Tracheal epithelial cell (primary cell): ENCODE results near the gene KRTAP3-3. TPM values are rescaled to one million over a fixed set of nuclear protein-coding genes. Genes with fewer than 3 reads are reported as not detected.

Experiments used
- total RNA-seq: library from RNA; depleted of rRNA; stranded (reverse); fragments of >200 nt; gene quantifications from 2 replicates; pipeline ENCODE4 v1.2.1, GENCODE V29; 2014

KRTAP3-3 gene
- not detected in 2 replicates for total RNA-seq

GRCh38 chr17:40993839-40994238, at the start of gene KRTAP3-3:
KRTAP3-3 (minus strand) TSS chr17:40994164; CDS start chr17:40994097, 67 bp downstream.

DNA sequence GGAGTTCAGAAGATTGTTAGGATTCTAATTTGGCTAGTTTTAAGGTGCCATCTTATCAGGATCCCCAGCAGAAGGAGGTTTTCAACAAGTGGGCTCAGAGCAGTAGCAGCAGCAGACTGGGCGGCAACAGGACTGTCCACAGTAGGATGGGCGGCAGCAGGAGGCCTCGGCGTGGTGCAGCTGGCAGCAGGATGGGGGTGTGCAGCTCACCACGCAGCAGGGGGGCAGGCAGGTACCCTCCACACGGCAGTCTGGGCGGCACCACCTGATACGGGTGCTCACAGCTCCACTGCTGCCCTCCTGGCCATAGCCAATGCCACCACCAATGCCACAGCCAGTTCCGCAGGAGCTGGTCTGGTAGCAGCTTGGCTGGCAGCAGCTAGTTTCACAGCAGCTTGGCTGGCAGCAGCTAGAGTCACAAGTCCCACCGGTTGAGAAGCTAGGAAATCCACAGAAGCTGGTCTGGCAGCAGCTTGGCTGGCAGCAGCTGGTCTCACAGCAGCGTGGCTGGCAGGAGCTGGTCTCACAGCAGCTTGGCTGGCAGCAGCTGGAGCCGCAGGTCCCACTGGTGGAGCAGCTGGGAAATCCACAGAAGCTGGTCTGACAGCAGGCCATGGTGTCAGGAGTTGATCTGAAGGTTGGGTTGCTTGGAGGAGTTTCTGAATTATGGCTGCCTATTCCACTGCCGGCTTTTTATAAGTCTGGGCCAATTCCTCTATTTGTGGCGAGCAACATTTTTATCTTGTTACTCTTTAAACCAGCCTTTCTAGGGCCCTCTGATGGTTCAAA, 47.0 kb upstream of the KRTAP3-3 start, which contains the start of gene KRTAP1-1:
Gene KRTAP1-1, minus strand, starts transcription at position 668 of the 789 bp plus-strand sequence. Its CDS starts 53 bp downstream, at position 615.

DNA sequence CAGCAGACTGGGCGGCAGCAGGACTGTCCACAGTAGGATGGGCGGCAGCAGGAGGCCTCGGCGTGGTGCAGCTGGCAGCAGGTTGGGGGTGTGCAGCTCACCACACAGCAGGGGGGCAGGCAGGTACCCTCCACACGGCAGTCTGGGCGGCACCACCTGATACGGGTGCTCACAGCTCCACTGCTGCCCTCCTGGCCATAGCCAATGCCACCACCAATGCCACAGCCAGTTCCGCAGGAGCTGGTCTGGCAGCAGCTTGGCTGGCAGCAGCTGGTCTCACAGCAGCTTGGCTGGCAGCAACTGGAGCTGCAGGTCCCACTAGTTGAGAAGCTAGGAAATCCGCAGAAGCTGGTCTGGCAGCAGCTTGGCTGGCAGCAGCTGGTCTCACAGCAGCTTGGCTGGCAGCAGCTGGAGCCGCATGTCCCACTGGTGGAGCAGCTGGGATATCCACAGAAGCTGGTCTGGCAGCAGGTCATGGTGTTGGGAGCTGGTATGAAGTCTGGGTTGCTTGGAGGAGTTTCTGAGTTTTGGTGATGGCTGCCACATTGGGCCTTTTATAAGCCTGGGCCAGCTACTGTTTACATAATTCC, 40.5 kb upstream of the KRTAP3-3 start, which contains the start of gene KRTAP1-3:
Gene KRTAP1-3, minus strand, starts transcription at position 529 of the 590 bp plus-strand sequence. Its CDS starts 53 bp downstream, at position 476.

GRCh38 chr17:41029633-41030245, 35.8 kb upstream of the KRTAP3-3 start, which contains the start of gene KRTAP1-4:
KRTAP1-4 (minus strand) TSS chr17:41030195; CDS start chr17:41030078, 117 bp downstream.

DNA sequence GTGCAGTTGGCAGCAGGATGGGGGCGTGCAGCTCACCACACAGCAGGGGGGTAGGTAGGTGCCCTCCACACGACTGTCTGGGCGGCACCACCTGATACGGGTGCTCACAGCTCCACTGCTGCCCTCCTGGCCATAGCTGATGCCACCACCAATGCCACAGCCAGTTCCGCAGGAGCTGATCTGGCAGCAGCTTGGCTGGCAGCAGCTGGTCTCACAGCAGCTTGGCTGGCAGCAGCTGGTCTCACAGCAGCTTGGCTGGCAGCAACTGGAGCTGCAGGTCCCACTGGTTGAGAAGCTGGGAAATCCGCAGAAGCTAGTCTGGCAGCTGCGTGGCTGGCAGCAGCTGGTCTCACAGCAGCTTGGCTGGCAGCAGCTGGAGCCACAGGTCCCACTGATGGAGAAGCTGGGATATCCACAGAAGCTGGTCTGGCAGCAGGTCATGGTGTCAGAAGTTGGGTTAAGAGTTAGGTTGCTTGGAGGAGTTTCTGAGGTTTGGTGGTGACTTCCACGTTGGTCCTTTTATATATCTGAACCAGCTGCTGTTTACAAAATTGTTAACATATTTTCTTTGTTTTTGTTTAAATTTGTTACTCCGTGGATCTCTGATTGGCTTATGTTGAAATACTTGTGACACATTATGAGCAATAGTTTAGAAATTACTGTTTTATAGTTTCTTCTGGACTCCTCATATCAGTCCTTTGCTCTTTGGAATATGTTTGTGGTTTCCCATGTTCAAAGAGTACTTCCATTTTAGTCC, 32.9 kb upstream of the KRTAP3-3 start, which contains the start of gene KRTAP1-5:
Gene KRTAP1-5, minus strand, starts transcription at position 494 of the 757 bp plus-strand sequence. Its CDS starts 53 bp downstream, at position 441.

DNA sequence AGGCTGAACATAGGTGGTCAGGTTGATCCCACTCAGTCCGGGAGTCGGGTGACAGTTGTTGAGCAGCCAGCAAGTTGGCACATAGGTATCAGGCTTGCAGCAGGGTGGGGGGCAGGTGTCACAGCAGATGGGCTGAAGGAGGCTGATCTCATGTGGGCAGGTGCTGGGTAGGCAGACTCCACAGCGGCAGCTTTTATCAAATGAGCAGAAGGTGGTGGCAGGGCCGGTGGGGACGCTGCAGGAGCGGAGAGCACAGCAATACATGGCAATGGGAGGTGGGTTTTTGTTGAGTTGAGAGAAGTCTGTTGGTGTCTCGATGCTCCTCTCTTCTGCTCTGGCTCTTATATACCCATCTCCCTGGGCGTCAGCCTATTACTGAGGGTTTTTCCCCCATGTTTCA, 14.8 kb upstream of the KRTAP3-3 start, which contains the start of gene KRTAP3-1:
Gene KRTAP3-1, minus strand, starts transcription at position 318 of the 400 bp plus-strand sequence. Its CDS starts 54 bp downstream, at position 264.

GRCh38 chr17:40999563-40999962, 5.6 kb upstream of the KRTAP3-3 start, which contains the start of gene KRTAP3-2:
KRTAP3-2 (minus strand) TSS chr17:40999906; CDS start chr17:40999853, 53 bp downstream.

DNA sequence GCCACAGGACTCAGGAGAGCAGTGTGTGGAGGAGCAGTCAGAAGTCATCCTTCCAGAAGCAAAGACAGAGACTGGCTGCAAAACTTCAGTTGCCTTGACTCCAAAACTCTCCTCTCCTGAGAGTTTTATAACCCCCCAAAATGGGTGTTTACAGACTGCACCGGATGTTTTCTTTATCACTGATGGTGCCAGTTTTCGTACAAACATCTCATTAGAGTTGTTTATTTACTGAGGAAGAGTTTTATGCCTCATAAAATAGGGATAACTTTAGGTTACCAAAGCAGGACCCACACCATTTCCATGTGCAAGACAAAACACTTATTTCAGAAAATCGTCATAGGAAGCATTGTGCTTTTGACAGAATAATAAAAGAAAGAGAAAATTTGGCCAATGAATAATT, 9.7 kb downstream of the KRTAP3-3 start, which contains the start of gene KRT40:
Gene KRT40, minus strand, starts transcription at position 101 of the 400 bp plus-strand sequence. Its CDS starts 53 bp downstream, at position 48.

DNA sequence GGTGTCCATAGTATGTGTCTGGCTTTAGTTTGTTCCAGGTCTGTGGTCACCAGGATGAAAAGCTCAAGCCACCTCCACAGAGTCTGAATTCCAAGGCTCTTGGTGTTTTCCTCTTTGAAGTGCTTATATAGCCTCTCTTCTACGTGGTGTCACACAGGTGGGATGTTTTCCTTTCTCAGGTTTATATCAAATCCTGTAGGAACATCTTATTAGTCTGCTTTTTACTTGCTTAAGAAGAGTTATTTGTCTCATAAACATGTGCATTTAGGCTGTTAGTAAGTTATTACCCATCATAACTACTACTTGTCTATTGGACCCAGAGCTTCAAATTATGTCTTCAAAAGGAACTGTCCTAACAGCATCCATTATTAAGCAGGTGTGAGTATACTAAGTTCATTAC, 27.1 kb downstream of the KRTAP3-3 start, which contains the start of gene KRT39:
Gene KRT39, minus strand, starts transcription at position 101 of the 400 bp plus-strand sequence. Its CDS starts 92 bp downstream, at position 9.

Other genes starting within 250 kb of the KRTAP3-3 start
- not detected in 2 replicates for gene KRT25, start 238.8 kb downstream of the KRTAP3-3 start, total RNA-seq
- gene KRT26, start 222.0 kb downstream of the KRTAP3-3 start, total RNA-seq, result not detected in 2 replicates
- gene KRT27, start 211.6 kb downstream of the KRTAP3-3 start, total RNA-seq, result not detected in 2 replicates
- not detected in 2 replicates for gene KRT28, start 194.2 kb downstream of the KRTAP3-3 start, total RNA-seq
- gene KRT10, start 171.6 kb downstream of the KRTAP3-3 start, total RNA-seq, result 2.3 and 2.9 TPM in 2 replicates
- gene KRT12, start 126.9 kb downstream of the KRTAP3-3 start, total RNA-seq, result not detected in 2 replicates
- not detected in 2 replicates for gene KRT20, start 108.9 kb downstream of the KRTAP3-3 start, total RNA-seq
- gene KRT23, start 56.5 kb downstream of the KRTAP3-3 start, total RNA-seq, result 7.2 and 148 TPM in 2 replicates
- not detected in 2 replicates for gene KRT39, start 27.2 kb downstream of the KRTAP3-3 start, total RNA-seq
- not detected in 2 replicates for gene KRT40, start 9.8 kb downstream of the KRTAP3-3 start, total RNA-seq
- not detected in 2 replicates for gene KRTAP3-2, start 5.7 kb upstream of the KRTAP3-3 start, total RNA-seq
- not detected in 2 replicates for gene KRTAP3-1, start 15.0 kb upstream of the KRTAP3-3 start, total RNA-seq
- gene KRTAP1-5, start 33.0 kb upstream of the KRTAP3-3 start, total RNA-seq, result 0.24 TPM in 1 of 2 replicates, not detected in the other
- gene KRTAP1-4, start 36.0 kb upstream of the KRTAP3-3 start, total RNA-seq, result not detected in 2 replicates
- gene KRTAP1-3, start 40.7 kb upstream of the KRTAP3-3 start, total RNA-seq, result not detected in 2 replicates
- gene KRTAP1-1, start 47.3 kb upstream of the KRTAP3-3 start, total RNA-seq, result 0.24 TPM in 1 of 2 replicates, not detected in the other
- not detected in 2 replicates for gene KRTAP2-1, start 53.2 kb upstream of the KRTAP3-3 start, total RNA-seq
- not detected in 2 replicates for gene KRTAP2-2, start 61.1 kb upstream of the KRTAP3-3 start, total RNA-seq
- gene KRTAP2-3, start 66.0 kb upstream of the KRTAP3-3 start, total RNA-seq, result 2.9 TPM in 1 of 2 replicates, not detected in the other
- not detected in 2 replicates for gene KRTAP2-4, start 71.7 kb upstream of the KRTAP3-3 start, total RNA-seq
- not detected in 2 replicates for gene KRTAP4-7, start 90.0 kb upstream of the KRTAP3-3 start, total RNA-seq
- gene KRTAP4-8, start 104.0 kb upstream of the KRTAP3-3 start, total RNA-seq, result not detected in 2 replicates
- gene KRTAP4-16, start 108.0 kb upstream of the KRTAP3-3 start, total RNA-seq, result not detected in 2 replicates
- gene KRTAP4-9, start 111.2 kb upstream of the KRTAP3-3 start, total RNA-seq, result not detected in 2 replicates
- gene KRTAP4-11, start 124.2 kb upstream of the KRTAP3-3 start, total RNA-seq, result not detected in 2 replicates
- gene KRTAP4-12, start 130.0 kb upstream of the KRTAP3-3 start, total RNA-seq, result not detected in 2 replicates
- gene KRTAP4-6, start 146.4 kb upstream of the KRTAP3-3 start, total RNA-seq, result not detected in 2 replicates
- not detected in 2 replicates for gene KRTAP4-5, start 155.7 kb upstream of the KRTAP3-3 start, total RNA-seq
- gene KRTAP4-4, start 166.6 kb upstream of the KRTAP3-3 start, total RNA-seq, result not detected in 2 replicates
- not detected in 2 replicates for gene KRTAP4-3, start 174.1 kb upstream of the KRTAP3-3 start, total RNA-seq
- gene KRTAP4-2, start 184.1 kb upstream of the KRTAP3-3 start, total RNA-seq, result not detected in 2 replicates
- not detected in 2 replicates for gene KRTAP4-1, start 190.7 kb upstream of the KRTAP3-3 start, total RNA-seq
- not detected in 2 replicates for gene KRTAP9-1, start 195.7 kb upstream of the KRTAP3-3 start, total RNA-seq
- gene KRTAP9-2, start 232.5 kb upstream of the KRTAP3-3 start, total RNA-seq, result not detected in 2 replicates
- not detected in 2 replicates for gene KRTAP9-3, start 238.3 kb upstream of the KRTAP3-3 start, total RNA-seq
- gene KRTAP9-8, start 243.8 kb upstream of the KRTAP3-3 start, total RNA-seq, result not detected in 2 replicates